AG10803 (cell line): ENCODE measurements around the gene CYB5R4.

ENCODE experiments used
- DNase-seq: peaks from one replicate; pipeline ENCODE4 v3.0.0; 2010; ENCODE audit warnings: low read depth
- H3K4me3 ChIP-seq: 2 replicates; pipeline ENCODE4 v1.5.1; 2011; ENCODE audit warnings: mild to moderate bottlenecking, low read length, control low read depth
- CTCF ChIP-seq: conservative IDR thresholded peaks from 2 replicates; pipeline ENCODE4 v1.5.1; 2011; ENCODE audit warnings: mild to moderate bottlenecking, low read length, control low read depth, inconsistent platforms

CYB5R4 gene

GRCh38 chr6:83960664-83961063 is 101.2 kb downstream of the CYB5R4 start:
- no peak for DNase-seq
- TF ChIP-seq CTCF, result no peak
- no peak overlapping the region for H3K4me3 ChIP-seq

- DNase-seq, result no peak
- no peak for TF ChIP-seq CTCF
- no peak overlapping the region for H3K4me3 ChIP-seq
These were observed 103.1 kb downstream of the CYB5R4 start for GRCh38 chr6:83962582-83962981.

- no peak for TF ChIP-seq CTCF
- no peak for DNase-seq
- H3K4me3 ChIP-seq, result no peak overlapping the region
These were observed 107.0 kb downstream of the CYB5R4 start for GRCh38 chr6:83966539-83966938.

GRCh38 chr6:83970582-83970981 is 111.1 kb downstream of the CYB5R4 start:
- DNase-seq, result no peak
- no peak for TF ChIP-seq CTCF
- no peak overlapping the region for H3K4me3 ChIP-seq

- TF ChIP-seq CTCF, result no peak
- no peak overlapping the region for H3K4me3 ChIP-seq
- DNase-seq, result no peak
These were observed 115.0 kb downstream of the CYB5R4 start for GRCh38 chr6:83974409-83975050.

- TF ChIP-seq CTCF, result no peak
- H3K4me3 ChIP-seq, result no peak overlapping the region
- DNase-seq, result no peak
These were observed 116.7 kb downstream of the CYB5R4 start for GRCh38 chr6:83976037-83976755.

GRCh38 chr6:83976871-83977270 is 117.4 kb downstream of the CYB5R4 start:
- no peak for DNase-seq
- H3K4me3 ChIP-seq, result no peak overlapping the region

More at GRCh38 chr6:83976871-83977270, 117.4 kb downstream of the CYB5R4 start:
- TF ChIP-seq CTCF, result no peak
